ENCODE data around the gene TCEAL6. TPM values are rescaled to one million over a fixed set of nuclear protein-coding genes. Genes with fewer than 3 reads are reported as not detected.
"Not testable (repeated sequence)": the region's sequence is repeated elsewhere in the genome, so short reads cannot be mapped to it uniquely, and the experiment has no call there.

The TCEAL6 gene
- not detected for total RNA-seq

GRCh38 chrX:102142274-102142673 lies at the start of gene TCEAL6:
TCEAL6 (minus strand) TSS chrX:102142481.
- DNase-seq (ENCODE audit: low read depth in 2 of 3, low spot score in 2 of 3) = not testable (repeated sequence)

- no peak for DNase-seq (ENCODE audit: low read depth in 2 of 3, low spot score in 2 of 3)
Observed at GRCh38 chrX:102185967-102186720, 43.9 kb upstream of the TCEAL6 start.

DNA sequence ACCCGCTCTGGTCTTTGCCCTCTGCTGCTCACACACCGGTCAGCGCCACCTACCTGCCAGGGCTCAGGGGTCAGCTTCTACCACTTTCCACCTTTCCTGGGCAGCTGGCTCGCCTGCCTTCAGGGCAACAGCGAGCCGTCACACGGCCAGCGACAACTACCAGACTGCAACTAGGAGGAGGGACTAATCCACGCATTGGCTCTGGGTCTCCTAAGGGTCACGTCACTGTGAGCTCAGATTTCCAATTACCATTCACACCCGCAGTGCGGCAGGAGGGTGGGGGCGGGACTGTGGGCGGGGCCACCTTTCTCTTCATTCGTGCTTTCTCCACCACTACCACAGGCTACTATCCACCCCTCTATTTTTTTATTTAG lies 13.5 kb upstream of the TCEAL6 start, which contains the start of gene BEX5:
Gene BEX5 (minus strand): TSS at position 172 of the 374 bp plus-strand sequence. CDS start 1,712 bp downstream, outside the sequence.
- peak; percentile 30 to 86 (median 70) for DNase-seq (ENCODE audit: low read depth in 2 of 3, low spot score in 2 of 3)

DNA sequence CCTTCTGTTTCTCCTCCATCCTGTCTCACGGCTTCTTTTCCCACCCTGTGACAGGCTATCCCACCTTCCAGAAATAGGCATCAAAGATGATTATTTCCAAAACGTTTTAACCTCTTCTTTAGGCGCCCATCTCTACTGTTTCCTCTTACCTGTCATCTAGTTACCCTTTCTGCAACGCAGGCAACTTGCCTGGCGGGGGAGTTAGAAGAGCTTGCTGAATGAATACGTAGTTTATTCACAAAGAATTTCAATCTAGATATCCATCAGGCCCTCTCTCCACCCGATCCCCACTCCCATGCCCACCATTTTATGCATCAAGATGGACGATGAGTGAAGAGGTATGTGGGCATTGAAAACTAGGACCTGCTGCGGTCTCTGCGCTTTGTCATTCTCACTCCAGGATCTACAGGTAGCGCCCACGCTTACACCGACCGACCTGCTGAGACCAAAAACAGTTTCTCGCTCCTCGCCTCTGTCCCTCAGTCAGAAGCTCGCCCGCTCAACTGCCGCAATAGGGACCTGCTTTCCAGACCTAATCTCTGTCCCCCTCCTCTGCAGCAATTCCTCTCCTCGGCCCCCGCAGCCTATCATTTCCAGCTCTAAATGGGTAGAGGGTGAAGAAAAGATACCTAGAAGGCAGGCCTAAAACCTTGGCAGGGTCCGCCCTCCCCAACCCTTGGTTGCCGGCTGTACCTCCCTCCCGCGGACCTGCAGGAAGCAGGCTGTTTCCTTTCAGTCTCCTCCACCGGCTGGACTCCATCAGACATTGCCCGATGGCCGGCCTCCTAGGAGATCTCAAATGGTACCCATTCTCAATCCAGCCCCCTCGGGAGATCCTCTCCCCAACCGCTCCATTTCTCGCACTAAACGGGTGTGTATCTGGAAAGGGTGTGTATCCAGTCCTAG lies 12.9 kb upstream of the TCEAL6 start:
- peak; percentile 11 to 48 (median 14) for DNase-seq (ENCODE audit: low read depth in 2 of 3, low spot score in 2 of 3)

DNA sequence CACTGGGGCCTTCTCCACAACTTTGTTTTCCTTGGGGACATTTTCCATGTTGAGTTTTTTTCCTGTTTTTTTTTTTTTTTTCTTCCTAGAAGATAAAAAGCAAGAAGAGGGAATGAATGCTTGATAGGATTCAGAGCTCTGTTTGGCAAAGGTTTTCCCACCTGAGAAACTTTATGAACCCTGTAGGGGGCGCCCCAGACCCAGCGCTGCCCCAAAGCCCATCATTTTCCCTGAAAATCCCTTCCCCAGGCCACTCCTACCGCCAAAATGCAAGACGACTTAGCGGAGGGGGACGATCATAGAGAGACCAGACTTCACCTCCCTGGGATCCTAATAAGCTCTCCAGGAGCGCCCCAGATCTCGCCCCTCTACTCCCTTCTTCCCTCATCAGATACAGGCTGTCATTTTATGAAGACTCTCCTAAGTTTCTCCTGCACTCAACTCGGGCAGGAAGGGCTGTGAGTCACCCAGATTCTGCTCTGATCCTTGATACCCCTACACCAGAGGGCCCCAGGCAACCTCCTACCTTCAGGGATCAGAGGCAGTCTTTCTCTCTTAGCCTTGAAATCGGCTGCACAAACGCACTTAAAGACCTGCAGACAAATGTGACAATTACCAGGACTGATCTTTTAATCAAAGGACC lies 12.1 kb upstream of the TCEAL6 start:
- peak; percentile 0 to 4 (median 2) for DNase-seq (ENCODE audit: low read depth in 2 of 3, low spot score in 2 of 3)

DNA sequence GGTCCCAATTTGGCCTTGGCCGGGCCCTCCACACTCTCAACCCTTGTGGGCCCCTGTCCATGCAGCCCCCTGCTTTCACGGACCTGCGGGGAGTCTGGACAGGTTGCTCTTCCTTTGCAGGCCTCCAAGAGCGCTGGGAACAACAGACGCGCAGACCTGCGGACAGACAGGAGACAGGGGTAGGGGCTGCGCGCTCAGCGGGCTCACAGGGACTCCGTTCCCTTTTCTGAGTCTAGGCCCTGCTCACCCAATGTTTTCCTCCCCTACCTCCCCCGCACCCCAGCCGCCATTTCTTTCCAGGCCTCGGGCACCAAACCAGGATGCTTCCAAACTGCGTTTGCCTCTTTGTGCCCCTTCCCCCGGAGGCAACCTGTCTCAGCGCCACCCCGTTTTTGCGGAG lies 650 bp downstream of the TCEAL6 start:
- not testable (repeated sequence) for DNase-seq (ENCODE audit: low read depth in 2 of 3, low spot score in 2 of 3)

DNA sequence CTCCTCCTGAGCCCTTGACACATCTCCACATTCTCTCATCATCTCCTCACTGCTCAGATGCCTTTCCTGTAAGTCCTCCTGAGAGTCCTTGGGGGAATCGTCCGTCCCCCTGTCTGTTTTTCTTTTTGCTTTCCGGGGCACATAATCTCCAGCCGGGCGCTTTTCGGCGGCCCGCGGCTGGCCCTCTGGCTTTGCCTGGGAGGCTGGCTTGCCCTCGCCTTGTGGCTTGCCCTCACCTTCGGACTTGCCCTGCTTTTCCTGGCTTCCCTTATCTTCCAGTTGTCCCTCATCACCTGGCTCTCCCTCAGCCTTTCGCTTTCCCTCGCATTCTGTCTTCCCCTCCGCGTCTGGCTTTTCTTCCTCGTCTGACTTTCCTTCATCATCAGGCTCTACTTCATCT lies 1.4 kb downstream of the TCEAL6 start:
- DNase-seq (ENCODE audit: low read depth in 2 of 3, low spot score in 2 of 3) = not testable (repeated sequence)

- peak in 1 of 3 donors; percentile 42 for DNase-seq (ENCODE audit: low read depth in 2 of 3, low spot score in 2 of 3)
Observed at GRCh38 chrX:102138064-102138463, 4.2 kb downstream of the TCEAL6 start.

DNA sequence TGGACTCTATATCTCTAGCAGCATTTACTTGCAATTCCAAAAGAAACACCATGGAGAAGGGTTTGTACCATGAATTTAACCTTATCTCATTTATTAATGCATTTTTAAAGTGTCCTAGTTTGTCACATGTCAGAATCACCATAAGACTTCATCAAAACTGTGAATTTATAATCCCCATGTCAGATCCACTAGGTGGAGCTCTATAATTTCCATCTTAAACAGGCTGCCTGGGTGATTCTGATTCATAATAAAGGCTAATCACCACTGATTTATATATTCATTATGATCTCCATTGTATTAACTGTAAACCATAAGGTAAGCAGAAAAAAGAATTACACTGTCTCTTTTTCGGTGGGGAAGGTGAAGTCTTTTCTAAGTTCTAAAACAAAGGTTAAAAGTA lies 12.8 kb downstream of the TCEAL6 start:
- peak in 1 of 3 donors; percentile 31 for DNase-seq (ENCODE audit: low read depth in 2 of 3, low spot score in 2 of 3)

- no peak for DNase-seq (ENCODE audit: low read depth in 2 of 3, low spot score in 2 of 3)
Observed at GRCh38 chrX:102126863-102127262, 15.4 kb downstream of the TCEAL6 start.

GRCh38 chrX:102126080-102126818 lies 16.0 kb downstream of the TCEAL6 start:
- DNase-seq (ENCODE audit: low read depth in 2 of 3, low spot score in 2 of 3) = not testable (repeated sequence)

- peak in 2 of 3 donors; percentile 22 to 34 for DNase-seq (ENCODE audit: low read depth in 2 of 3, low spot score in 2 of 3)
Observed at GRCh38 chrX:102125436-102125835, 16.8 kb downstream of the TCEAL6 start, which contains the start of gene TCEAL2. TCEAL2 (plus strand) TSS chrX:102125679; CDS start chrX:102126831, 1,152 bp downstream.

DNA sequence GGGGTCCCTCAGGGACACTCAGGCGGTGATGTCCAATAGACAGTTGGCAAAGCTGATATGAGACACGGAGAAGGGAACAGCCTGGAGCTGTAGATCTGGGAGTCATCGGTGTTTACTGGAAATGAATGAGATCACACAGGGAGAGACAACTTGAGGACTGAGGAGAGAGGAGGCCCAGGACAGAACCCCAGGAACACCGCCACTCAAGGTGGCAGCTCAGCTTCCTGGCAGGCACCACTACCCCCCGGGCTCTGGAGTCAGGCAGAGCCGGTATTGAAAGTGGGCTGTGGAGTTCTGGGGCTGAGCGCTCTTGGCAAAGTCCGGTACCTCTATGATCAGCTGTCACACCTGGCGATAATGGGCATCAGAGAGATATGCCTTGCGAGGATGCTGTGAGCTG lies 17.3 kb downstream of the TCEAL6 start:
- DNase-seq (ENCODE audit: low read depth in 2 of 3, low spot score in 2 of 3) = not testable (repeated sequence)

GRCh38 chrX:102115748-102116147 lies 26.5 kb downstream of the TCEAL6 start:
- DNase-seq (ENCODE audit: low read depth in 2 of 3, low spot score in 2 of 3) = no peak

DNA sequence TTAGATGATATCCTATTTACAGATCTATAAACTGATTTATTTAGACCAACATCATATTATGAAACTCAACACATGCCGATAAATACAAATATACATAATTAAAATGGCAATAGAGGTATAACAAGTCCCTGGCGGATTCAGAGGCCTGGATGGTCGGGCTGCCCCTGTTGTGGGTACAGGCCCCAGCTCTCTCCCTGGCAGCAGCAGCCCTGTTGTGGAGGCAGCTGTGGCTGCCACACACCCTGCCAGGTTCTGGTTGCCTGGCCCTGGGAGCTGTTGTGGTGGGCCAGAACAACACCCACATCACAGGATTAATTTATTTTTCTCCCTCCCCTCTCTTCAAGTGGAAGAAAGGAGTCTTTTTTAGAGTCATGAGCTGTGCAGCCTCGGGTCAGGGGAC lies 28.9 kb downstream of the TCEAL6 start:
- DNase-seq (ENCODE audit: low read depth in 2 of 3, low spot score in 2 of 3) = no peak

Other genes with a start within 250 kb of the TCEAL6 start
- 4.6 TPM for gene ZMAT1, start 210.5 kb downstream of the TCEAL6 start, total RNA-seq
- gene TCEAL2, start 16.8 kb downstream of the TCEAL6 start, total RNA-seq = 0.27 TPM
- 1.3 TPM for gene BEX5, start 13.5 kb upstream of the TCEAL6 start, total RNA-seq
- gene TCP11X1, start 72.8 kb upstream of the TCEAL6 start, total RNA-seq = not detected
- not detected for gene NXF2, start 104.7 kb upstream of the TCEAL6 start, total RNA-seq